Activated naive CD4-positive, alpha-beta T cell treated with anti-CD3 and anti-CD28 coated beads, Interleukin-2, amount 50 U/mL, for 72 hours (primary cell): ENCODE results near the gene CEP162. TPM values are rescaled to one million over a fixed set of nuclear protein-coding genes. Genes with fewer than 3 reads are reported as not detected.

Experiments
- ATAC-seq, 2 donors: fragments of 150-1000 bp; cut with Tn5 transposase; 2 replicates each; pipeline ENCODE4 v1.10.0; 2021; ENCODE audit warnings: mild to moderate bottlenecking in 2 of 2, moderate library complexity in 2 of 2
- DNase-seq, 2 donors: peaks; one replicate each; pipeline ENCODE4 v3.0.0; 2021 to 2022; ENCODE audit warnings: low spot score in 2 of 2
- H3K27ac Mint-ChIP-seq, 2 donors: one replicate each; pipeline ENCODE4 v1.8.0; 2022; ENCODE audit warnings: mild to moderate bottlenecking in 2 of 2, mixed read lengths in 2 of 2
- H3K36me3 Mint-ChIP-seq, 2 donors: one replicate each; pipeline ENCODE4 v1.8.0; 2022; ENCODE audit warnings: mixed read lengths in 2 of 2
- H3K9me3 Mint-ChIP-seq, 2 donors: one replicate each; pipeline ENCODE4 v1.8.0; 2022; ENCODE audit warnings: mixed read lengths in 2 of 2
- total RNA-seq, 2 donors: library from RNA; stranded (reverse); gene quantifications; one replicate each; pipeline ENCODE4 v1.2.3, GENCODE V29; 2022

The CEP162 gene
- total RNA-seq, 2 donors from 2014 or later, result 4.9 to 8.0 TPM

DNA sequence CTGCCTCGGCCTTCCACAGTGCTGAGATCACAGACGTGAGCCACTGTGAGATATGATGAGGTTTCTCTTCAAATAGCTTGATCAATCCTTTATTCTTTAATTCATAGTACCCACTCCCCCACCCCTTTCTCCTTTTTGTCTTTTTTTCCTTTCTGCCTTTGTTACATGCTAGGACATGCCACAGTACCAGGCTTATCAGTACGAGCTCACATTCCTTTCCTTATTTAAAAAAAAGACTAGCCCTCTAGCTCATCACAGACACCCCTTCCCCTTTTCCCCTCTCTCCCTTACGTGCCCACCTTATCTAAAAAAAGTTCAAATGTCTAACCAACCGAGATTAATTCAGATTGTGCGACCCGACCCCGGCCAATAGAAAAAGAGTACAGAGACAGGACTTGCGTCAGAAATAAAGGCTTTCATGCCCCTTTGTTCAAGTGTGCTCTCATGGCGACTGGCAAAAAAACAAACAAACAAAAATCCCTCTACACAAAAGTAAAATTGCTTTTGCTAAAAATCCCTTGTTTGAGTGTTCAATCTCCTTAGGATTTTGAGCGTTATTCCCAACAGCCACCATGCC is 144.7 kb downstream of the CEP162 start:
- H3K36me3 Mint-ChIP-seq, result no peaks in the 10 kb centered on the region
- DNase-seq, result no peak
- no peak for ATAC-seq
- H3K9me3 Mint-ChIP-seq, result no peaks in the 10 kb centered on the region
- H3K27ac Mint-ChIP-seq, result no peak overlapping the region

DNA sequence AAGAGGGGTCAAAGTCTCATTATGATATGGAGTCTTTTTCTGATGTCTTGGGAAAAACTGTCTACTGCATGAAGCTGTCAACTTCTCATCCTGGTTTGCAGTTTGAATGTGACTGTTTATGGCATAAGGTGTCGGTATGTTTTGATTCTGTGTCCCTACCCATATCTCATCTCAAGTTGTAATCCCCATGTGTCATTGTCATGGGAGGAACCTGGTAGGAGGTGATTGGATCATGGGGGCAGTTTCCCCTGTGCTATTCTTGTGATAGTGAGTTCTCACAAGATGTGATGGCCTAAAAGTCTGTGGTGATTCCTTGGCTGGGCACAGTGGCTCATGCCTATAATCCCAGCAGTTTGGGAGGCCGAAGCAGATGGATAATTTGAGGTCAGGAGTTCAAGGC is 146.2 kb downstream of the CEP162 start:
- H3K36me3 Mint-ChIP-seq, result no peaks in the 10 kb centered on the region
- ATAC-seq, result no peak
- no peak for DNase-seq
- no peak overlapping the region for H3K27ac Mint-ChIP-seq
- H3K9me3 Mint-ChIP-seq, result no peaks in the 10 kb centered on the region

DNA sequence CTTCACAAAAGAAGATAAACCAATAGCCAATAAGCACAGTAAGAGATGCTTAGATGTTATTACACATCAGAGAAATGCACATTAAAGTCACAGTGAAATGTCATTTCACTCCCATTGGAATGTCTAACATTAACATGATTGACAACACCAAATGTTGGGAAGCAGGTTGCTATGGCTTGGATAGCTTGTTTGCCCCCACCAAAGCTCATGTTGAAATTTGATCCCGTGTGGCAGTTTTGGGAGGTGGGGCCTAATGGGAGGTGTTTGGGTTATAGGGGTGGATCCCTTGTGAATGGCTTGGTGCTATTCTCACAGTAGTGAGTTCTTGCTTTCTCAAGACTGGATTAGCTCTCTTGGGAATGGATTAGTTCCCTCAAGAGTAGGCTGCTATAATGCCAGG is 149.1 kb downstream of the CEP162 start:
- no peak overlapping the region for H3K27ac Mint-ChIP-seq
- ATAC-seq, result no peak
- DNase-seq, result no peak
- H3K36me3 Mint-ChIP-seq, result peaks cover 0 to 6% of the 10 kb centered on the region in 2 donors
- no peaks in the 10 kb centered on the region for H3K9me3 Mint-ChIP-seq

DNA sequence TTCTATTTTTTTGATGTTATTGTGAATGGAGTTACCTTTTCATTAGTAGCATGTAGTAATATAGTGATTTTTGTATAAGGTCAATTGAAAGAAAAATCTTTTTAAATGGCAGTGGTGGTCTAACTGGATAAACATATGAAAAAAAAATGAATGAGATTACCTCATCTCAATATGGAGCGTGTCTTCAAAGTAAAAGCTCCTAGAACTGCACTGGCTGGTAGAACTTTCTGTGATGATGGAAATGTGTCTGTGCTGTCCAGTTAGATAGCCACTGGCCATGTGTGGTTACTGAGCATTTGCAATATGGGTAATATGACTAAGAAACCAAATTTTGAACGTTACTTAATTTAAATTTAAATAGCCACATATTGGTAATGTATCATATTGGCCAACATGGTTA is 149.8 kb downstream of the CEP162 start:
- Mint-ChIP-seq H3K9me3 (no peaks in the 10 kb centered on the region), H3K27ac (no peak overlapping the region), H3K36me3 (peaks cover 0 to 9% of the 10 kb centered on the region in 2 donors)
- DNase-seq (no peak), ATAC-seq (no peak)

DNA sequence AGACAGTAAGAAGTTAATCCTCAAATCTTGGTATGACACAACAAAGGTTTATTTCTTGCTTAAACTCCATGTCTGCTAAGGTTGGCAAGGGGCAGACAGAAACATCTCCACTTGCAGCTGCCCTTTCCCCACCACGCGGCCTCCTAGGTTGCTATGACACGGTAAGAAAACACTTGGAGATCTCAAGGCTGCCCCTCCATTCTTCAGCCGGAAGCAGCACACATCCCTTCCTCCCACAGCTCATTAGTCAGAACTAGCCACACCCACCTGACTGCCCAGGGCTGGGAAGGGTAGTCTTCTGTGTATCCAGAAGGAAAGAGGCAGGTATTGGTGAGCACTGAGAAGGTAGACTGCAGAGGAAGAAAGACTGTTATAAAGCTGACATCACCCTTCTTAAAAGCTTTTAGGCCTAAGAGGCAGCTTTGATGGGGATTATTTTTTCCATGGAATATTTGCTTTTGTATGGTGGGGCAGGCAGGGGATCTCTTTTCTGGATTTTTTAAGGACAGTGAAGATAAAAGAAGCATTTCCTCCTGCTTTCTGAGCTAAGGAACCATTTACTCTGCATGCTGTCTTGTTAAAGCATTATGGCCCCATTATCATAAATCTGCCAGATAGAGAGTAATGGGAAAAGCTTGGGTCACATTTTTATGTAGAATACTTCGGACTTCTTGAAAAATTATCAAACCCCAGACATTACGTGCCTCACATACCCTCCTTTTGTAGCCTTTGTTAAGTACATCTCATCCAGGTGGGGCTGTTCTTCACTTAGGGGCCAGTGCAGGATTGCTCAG is 152.3 kb downstream of the CEP162 start:
- ATAC-seq (no peak), DNase-seq (no peak)
- Mint-ChIP-seq H3K9me3 (peaks cover 8 to 9% of the 10 kb centered on the region in 2 donors), H3K27ac (no peak overlapping the region), H3K36me3 (peaks cover 0 to 18% of the 10 kb centered on the region in 2 donors)

Other genes starting within 250 kb of the CEP162 start
- not detected for gene MRAP2, start 193.9 kb downstream of the CEP162 start, total RNA-seq